A673 (cell line): ENCODE data around the gene SEMA6B.

Source experiments
- CTCF ChIP-seq: fragments of 300-800, 200-600 bp; sonication (generic); conservative IDR thresholded peaks from 2 replicates; pipeline ENCODE4 v1.5.1; 2017; ENCODE audit warnings: low read depth, mild to moderate bottlenecking, antibody characterized with exemption, low read length, moderate library complexity, mixed read lengths
- EZH2 ChIP-seq: fragments of 200-600 bp; sonication (generic); IDR thresholded peaks from 2 replicates; pipeline ENCODE4 v1.6.1; 2017; ENCODE audit warnings: borderline replicate concordance, low read depth, mild to moderate bottlenecking, mixed read lengths, antibody characterized with exemption, low read length; ENCODE audit not compliant: poor library complexity, severe bottlenecking

GRCh38 chr19:4582980-4583842 is 23.7 kb upstream of the SEMA6B start:
- no peak for TF ChIP-seq CTCF
- TF ChIP-seq EZH2, result no peak
